GDM1 (cell line): Measurements from ENCODE around the gene EPB41L2.

Experiments used
- DNase-seq: peaks from one replicate; lab custom pipeline; 2025; lab: John Stamatoyannopoulos, UW

EPB41L2 gene

GRCh38 chr6:130978180-130978579 is 84.9 kb downstream of the EPB41L2 start:
- DNase-seq = no peak

- DNase-seq = no peak
These were observed 87.7 kb downstream of the EPB41L2 start for GRCh38 chr6:130975325-130975724.

- DNase-seq = no peak
These were observed 89.3 kb downstream of the EPB41L2 start for GRCh38 chr6:130973521-130974277.

- no peak for DNase-seq
These were observed 91.5 kb downstream of the EPB41L2 start for GRCh38 chr6:130971504-130971903.

- no peak for DNase-seq
These were observed 92.1 kb downstream of the EPB41L2 start for GRCh38 chr6:130970839-130971410.

- DNase-seq = no peak
These were observed 93.1 kb downstream of the EPB41L2 start for GRCh38 chr6:130969791-130970491.

- no peak for DNase-seq
These were observed 93.9 kb downstream of the EPB41L2 start for GRCh38 chr6:130969166-130969565.

- no peak for DNase-seq
These were observed 94.6 kb downstream of the EPB41L2 start for GRCh38 chr6:130968476-130968875.

GRCh38 chr6:130967502-130968445 is 95.3 kb downstream of the EPB41L2 start:
- DNase-seq = no peak

GRCh38 chr6:130966344-130966980 is 96.6 kb downstream of the EPB41L2 start:
- DNase-seq = no peak

- no peak for DNase-seq
These were observed 97.4 kb downstream of the EPB41L2 start for GRCh38 chr6:130965656-130966055.

GRCh38 chr6:130964808-130965604 is 98.0 kb downstream of the EPB41L2 start:
- DNase-seq = no peak

GRCh38 chr6:130964289-130964688 is 98.8 kb downstream of the EPB41L2 start:
- DNase-seq = no peak

- no peak for DNase-seq
These were observed 100.1 kb downstream of the EPB41L2 start for GRCh38 chr6:130962966-130963365.

GRCh38 chr6:130961148-130961547 is 101.9 kb downstream of the EPB41L2 start:
- no peak for DNase-seq

GRCh38 chr6:130959951-130960350 is 103.1 kb downstream of the EPB41L2 start:
- no peak for DNase-seq

- no peak for DNase-seq
These were observed 104.6 kb downstream of the EPB41L2 start for GRCh38 chr6:130958468-130958867.

- DNase-seq = no peak
These were observed 107.3 kb downstream of the EPB41L2 start for GRCh38 chr6:130955755-130956154.

- no peak for DNase-seq
These were observed 113.5 kb downstream of the EPB41L2 start for GRCh38 chr6:130949553-130949952.

GRCh38 chr6:130947464-130947863 is 115.6 kb downstream of the EPB41L2 start:
- DNase-seq = no peak

GRCh38 chr6:130946076-130946475 is 117.0 kb downstream of the EPB41L2 start:
- DNase-seq = no peak
